IPS DF 4.7 (cell line): ENCODE data around the gene HAUS5.

Experiments
- DNase-seq: peaks from one replicate; pipeline ENCODE4 v3.0.0-alpha.2; 2013; ENCODE audit warnings: low spot score; ENCODE audit errors: extremely low read depth

HAUS5 gene

GRCh38 chr19:35608251-35608650, 4.3 kb upstream of the HAUS5 start:
- no peak for DNase-seq

- no peak for DNase-seq
Observed at GRCh38 chr19:35609851-35610353, 2.6 kb upstream of the HAUS5 start.

- DNase-seq: no peak
Observed at GRCh38 chr19:35612224-35612558, 344 bp upstream of the HAUS5 start.

- DNase-seq: no peak
Observed at GRCh38 chr19:35613574-35613973, 1.0 kb downstream of the HAUS5 start.

GRCh38 chr19:35615036-35615435, 2.5 kb downstream of the HAUS5 start:
- no peak for DNase-seq

- no peak for DNase-seq
Observed at GRCh38 chr19:35618857-35619256, 6.3 kb downstream of the HAUS5 start.

GRCh38 chr19:35619290-35619923, 6.9 kb downstream of the HAUS5 start:
- no peak for DNase-seq

GRCh38 chr19:35620001-35620400, 7.5 kb downstream of the HAUS5 start:
- DNase-seq: no peak

GRCh38 chr19:35621708-35622107, 9.2 kb downstream of the HAUS5 start:
- no peak for DNase-seq

GRCh38 chr19:35622750-35623149, 10.2 kb downstream of the HAUS5 start:
- DNase-seq: no peak

- no peak for DNase-seq
Observed at GRCh38 chr19:35623327-35624010, 10.9 kb downstream of the HAUS5 start.

GRCh38 chr19:35628264-35628564, 15.7 kb downstream of the HAUS5 start:
- DNase-seq: no peak

- no peak for DNase-seq
Observed at GRCh38 chr19:35628565-35629331, 16.2 kb downstream of the HAUS5 start, which contains the start of gene RBM42. Gene RBM42 (plus strand): TSS chr19:35629036. CDS start chr19:35629154, 118 bp downstream.

GRCh38 chr19:35629332-35629633, 16.7 kb downstream of the HAUS5 start:
- no peak for DNase-seq

- no peak for DNase-seq
Observed at GRCh38 chr19:35633727-35634440, 21.3 kb downstream of the HAUS5 start.

GRCh38 chr19:35636651-35637050, 24.1 kb downstream of the HAUS5 start:
- no peak for DNase-seq

- DNase-seq: no peak
Observed at GRCh38 chr19:35637165-35637564, 24.6 kb downstream of the HAUS5 start.

- no peak for DNase-seq
Observed at GRCh38 chr19:35639321-35639639, 26.7 kb downstream of the HAUS5 start.

- DNase-seq: no peak
Observed at GRCh38 chr19:35639863-35640262, 27.3 kb downstream of the HAUS5 start.

- DNase-seq: no peak
Observed at GRCh38 chr19:35641515-35642151, 29.1 kb downstream of the HAUS5 start, which contains the start of gene ETV2. Gene ETV2 (plus strand): TSS chr19:35641745. CDS start chr19:35642461, 716 bp downstream.

- DNase-seq: no peak
Observed at GRCh38 chr19:35642312-35642711, 29.8 kb downstream of the HAUS5 start.
